NCI-H1694 (cell line): ENCODE data around the gene AGBL4.

Experiments used
- DNase-seq: peaks from one replicate; lab custom pipeline; 2025; lab: John Stamatoyannopoulos, UW

Gene AGBL4

DNA sequence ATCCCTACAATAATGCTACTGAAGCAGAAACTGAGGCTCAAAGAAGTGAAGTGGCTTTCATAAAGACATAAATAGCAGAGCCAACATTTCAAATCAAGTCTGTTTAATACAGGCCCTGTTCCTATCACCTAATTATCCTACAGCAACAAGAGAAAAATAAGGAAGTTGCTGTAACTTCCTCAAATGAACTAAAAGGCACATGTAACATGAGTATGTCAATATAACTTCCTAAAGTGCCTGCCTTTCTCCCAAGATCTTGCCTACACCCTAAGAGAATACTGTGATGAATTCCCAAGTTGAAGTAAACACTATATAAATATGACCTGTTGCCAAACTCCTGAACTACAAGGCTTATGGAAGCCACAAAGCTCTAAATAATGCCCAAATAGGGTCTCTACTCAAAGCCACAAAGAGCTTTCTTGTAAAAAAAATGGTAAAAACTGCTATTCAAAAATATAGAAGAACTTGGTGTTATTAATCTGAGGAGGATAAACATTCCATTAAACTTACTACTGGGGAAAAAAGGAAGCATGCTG, 1255.7 kb downstream of the AGBL4 start:
- no peak for DNase-seq

DNA sequence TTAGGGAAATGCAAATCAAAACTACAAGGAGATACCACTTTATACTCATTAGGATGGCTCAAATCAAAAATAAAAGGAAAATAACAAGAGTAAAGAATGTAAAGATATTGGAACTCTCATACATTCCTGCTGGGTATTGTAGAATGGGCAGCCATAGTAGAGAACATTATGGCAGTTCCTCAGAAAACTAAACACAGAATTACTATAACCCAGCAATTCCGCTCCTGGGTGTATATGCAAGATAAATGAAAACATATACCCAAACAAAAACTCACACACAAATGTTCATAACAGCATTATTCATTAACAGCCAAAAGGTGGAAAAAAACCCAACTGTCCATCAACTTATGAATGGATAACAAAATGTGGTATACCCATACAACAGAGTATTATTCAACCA, 1258.4 kb downstream of the AGBL4 start:
- no peak for DNase-seq

DNA sequence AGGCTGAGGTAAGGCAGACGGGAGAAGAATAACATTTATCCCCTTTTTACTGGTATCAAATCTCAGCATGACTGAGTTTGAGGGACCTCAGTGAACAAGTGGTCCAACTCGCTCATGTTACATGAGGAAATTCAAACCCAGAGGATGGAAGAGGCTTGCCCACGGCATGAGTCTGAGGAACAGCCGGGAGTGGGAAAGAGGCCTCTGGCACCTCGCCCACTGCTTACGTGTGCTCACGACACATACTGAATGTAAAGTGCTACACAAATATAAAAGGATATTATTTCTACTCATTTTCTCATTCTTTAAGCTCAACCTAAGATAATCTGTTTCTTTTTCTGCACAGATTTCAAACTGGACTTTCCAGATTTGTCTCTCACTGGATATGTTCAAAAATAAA, 1261.8 kb downstream of the AGBL4 start:
- no peak for DNase-seq

DNA sequence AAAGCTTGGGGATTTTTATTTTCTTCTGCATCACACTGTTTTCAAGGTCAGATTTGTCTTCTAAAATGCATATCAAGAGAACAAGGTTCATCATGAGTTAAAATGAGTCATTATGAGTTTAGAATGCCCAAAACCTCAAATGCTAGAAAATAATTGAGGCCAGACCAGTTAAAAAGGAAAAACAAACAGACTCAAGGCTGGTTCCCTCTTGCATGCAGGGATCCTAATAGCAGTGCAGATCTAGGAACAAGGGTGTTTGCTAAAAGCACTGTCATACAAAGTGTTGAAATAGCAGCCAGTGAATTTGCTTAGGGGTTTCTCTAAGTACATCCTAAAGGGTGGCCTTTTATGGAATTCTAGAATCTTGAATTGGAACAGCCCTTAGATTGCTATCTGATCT, 1262.3 kb downstream of the AGBL4 start:
- no peak for DNase-seq

DNA sequence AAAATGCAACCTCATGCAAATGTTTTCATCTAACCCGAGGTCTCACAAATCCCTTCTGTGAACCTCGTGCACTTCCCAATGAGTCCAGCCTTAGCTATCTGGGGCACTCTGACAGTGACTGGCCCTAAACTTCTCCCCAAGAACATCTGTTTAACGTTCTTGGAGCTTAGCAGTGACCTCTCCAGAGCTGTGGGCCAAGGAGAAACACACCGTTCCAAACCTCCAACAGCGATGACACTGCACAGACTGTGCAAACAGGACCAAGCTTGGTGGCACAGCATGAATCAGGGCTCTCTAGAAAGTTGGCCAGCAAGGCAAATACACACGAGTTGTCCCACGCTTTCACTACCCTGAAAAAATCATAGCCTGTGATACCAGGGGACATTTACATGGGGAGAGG, 1262.9 kb downstream of the AGBL4 start:
- DNase-seq: no peak

DNA sequence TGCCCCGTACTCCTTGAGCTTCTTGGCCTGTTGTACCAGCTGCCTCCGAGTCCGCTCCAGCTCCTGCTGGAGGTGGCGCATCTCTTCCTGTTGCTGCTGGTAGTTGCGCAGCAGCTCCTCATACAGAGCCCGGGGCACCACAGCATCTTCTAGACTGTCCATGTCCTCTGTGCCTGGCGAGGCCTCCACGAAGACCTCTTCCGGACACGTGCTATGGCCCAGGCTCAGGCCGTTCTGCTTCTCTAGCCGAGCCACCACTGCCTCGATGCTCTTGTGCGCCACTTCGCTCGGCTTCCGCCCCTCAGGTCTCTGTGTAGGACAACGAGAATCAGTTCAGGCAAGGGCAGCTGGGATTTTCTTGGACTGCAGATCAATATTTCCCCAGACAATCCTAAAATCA, 1264.8 kb downstream of the AGBL4 start:
- DNase-seq: no peak

DNA sequence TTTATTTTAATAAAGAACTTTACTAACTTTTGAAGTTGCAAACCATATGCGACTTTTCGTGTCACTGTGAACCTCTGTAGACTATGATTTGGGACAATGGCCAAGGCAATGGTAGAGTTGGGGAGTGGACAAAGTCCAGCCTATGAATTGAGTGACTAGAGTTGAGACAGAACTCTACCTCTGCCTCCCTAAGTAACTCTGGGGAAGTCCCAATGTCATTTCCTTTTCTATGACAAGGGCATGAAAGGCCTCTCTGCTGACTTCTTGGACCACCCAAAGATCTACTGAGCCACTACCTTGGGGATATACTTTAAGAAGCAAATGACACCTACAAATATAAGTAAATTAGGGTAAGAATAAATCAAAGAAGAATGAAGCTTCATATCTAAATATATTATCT, 1266.4 kb downstream of the AGBL4 start:
- DNase-seq: no peak

DNA sequence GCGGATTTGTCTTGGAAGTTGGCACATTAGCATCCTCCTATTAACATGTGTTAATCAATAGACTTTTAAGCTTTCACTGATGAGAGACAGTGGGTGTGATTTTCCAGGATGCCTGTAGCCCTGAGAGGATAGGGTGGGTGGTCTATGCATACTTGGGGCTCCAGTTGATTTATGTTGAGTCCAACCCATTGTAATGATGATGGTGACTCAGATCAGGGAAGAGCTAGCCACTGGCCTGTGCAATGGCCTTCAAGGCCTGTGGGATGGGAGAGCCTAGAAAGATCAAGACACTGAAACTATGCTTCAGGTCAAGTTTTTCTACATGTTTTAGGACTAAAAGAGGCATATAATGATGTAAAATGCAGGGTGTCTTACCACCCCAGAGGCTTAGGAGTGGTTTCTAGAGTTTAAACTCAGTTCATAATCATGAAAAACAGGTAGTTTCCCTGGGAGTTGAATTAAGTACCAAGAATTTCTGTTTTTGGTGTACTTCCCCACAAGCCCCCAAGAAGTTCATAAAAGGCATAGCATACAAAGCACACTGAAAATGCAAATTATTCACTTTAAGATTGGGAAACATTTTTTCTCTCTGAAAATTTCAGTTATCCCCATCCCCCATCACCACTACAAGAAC, 1267.0 kb downstream of the AGBL4 start:
- no peak for DNase-seq

DNA sequence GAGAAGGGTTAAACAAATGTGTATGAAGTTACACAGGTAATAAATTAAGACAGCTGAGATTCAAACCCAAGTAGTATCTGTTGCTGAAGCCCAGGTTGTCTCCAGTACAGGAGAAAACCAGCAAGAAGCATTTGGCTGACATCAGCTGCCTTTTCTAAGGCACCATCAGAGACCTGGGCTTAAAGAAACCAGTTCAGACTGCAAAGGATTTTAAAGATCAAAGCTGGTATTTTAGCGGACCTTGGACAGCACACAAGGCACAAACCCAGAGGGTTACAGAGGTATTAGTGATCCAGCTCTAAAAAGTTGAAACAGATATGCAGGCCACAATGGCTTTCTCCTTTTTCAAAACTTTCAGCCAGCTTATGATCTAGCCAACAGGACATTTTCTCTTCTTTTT, 1270.5 kb downstream of the AGBL4 start:
- no peak for DNase-seq

DNA sequence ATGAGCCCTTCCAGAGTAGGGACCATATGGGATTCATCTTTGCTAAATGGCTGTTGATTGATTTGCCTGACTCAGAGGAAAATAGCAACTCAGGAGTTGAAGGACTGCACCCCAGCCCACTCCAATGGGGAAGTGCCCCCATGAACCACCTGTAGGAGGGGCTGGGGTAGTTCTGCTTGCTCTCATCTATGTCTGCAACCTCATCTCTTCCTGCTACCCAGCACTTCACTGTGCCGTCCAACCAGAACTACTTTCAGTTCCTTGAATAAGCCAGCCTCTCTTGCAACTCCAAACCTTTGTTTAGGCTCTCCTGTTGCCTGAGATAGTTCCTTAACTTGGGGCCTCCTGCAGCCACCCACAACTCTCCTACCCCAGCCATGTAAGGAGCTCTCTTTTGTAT, 1273.6 kb downstream of the AGBL4 start:
- DNase-seq: no peak

DNA sequence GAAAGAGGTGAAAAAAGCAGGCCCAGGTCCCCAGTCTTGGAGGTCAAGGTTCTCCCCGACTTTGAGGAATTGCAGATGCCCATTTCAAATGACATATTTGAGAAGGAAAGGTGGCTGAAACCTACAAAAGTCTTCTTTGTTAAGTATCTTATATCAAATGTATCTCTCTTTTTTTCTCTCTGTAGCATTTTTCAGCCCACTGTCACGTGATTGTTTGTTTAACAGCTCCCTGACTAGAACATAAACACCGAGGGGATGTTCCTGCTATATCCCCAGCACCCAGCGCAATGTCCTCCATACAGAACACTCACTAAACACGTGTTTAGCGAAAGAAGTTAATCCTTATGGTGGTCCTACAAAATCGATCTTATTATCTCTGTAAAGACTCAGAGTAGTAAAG, 1274.7 kb downstream of the AGBL4 start:
- no peak for DNase-seq

DNA sequence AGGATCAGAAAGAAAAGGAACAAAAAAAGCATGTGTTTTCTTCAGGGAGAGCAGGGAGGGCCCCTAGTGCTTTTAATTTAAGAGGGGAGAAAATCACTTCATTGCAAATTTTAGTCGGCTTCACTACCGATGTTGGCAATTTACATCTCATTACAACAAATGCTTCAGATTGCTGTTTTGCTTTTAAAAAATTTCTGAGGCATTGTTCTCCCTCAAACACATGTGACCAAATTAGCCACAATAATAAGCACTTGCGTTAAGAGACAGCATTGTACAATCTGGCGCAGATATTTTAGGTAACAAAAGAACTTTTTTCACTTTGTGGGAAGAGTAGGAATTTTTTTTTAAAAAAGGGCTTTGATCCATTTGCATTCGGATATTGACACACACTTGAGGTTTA, 1276.8 kb downstream of the AGBL4 start:
- no peak for DNase-seq

DNA sequence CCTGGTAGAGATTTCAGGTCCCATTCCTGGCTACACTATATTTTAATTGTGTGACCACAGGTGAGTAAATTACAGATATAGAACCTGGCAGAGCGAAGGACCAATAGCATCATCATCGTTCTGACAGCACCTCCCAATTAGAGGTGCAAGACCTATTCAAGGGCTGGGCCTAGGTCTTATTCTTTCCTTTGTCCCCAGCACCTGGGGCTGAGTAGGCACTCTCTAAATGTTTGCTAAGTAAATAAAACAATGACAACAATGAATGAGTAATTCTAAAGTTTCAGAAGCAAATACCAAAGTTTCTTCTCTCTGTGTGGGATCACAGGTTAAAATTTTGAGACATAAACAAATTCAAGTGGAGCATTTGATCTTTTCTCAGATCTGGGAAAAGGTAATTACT, 1279.7 kb downstream of the AGBL4 start:
- no peak for DNase-seq

DNA sequence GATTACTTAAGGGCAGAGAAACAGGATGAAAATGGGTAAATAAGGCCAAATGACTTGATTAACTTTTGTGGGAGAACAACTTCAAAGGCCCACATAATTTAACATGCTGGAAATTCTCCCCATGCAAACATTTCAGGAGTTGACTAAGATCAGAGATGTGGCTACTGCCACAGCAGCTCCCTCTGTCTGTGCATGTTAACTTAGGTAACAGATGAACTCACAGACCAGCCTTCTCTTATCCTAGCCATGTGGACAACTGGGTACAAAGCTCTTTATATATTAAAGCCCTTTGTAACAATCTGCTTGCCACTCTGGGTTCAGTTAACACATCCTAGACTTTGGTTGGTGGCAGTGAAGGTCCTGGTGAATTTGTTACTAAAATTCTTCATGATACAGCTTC, 1280.3 kb downstream of the AGBL4 start:
- DNase-seq: no peak

DNA sequence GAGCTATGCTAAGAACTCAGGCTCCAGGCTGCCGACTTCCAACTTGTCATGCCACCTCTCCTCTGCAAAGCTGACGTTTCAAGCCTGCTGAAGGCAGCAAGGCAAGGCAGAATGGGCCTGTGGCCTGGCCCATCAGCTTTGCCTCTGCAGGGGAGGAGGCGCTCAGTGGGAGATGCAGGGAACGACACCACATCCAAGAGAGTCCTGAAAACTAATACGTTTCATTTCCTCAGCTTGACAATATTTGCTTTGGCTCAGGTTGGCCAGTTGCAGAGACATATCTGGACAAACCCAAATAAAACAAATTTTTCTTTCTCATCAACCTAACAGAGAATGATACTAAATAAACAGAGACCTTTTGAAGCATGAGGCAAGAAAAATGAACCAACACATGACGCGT, 1282.4 kb downstream of the AGBL4 start:
- DNase-seq: no peak

DNA sequence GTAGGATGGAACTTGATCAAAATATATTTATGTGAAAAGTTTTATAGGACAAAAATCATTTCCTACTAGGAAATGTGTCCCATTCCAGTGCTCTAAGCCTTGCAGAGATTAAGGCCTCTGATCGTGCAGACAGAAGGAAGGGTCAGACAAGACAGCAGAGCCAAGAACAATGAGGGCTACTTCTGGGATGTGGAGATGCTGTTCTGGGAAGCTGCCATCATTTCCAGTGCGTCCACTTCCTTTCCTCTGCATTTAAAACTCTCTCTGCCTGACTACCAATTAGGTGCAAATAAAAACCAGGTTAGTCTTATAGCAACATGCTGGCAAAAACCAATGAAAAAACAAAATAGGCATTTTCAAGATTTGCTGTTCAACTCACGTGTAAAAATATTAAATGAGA, 1283.1 kb downstream of the AGBL4 start:
- no peak for DNase-seq

DNA sequence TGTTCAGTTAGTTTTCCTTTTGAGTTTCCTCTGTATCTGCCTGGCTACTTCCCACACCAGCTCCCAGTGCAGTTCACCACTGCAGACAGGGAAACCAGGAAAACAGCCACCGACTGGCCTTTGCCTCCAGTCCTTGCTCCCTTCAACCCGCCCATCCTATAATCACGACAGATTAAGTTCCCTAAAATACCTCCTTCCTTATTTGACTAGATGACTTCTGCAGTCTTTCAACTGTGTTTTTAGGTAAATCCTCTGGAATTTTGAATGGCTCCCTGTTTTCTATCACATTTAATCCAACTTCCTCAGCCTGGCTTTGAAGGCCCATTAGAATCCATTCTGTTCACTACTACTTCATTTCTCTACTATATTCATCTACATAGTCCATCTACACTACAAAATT, 1284.7 kb downstream of the AGBL4 start:
- no peak for DNase-seq

DNA sequence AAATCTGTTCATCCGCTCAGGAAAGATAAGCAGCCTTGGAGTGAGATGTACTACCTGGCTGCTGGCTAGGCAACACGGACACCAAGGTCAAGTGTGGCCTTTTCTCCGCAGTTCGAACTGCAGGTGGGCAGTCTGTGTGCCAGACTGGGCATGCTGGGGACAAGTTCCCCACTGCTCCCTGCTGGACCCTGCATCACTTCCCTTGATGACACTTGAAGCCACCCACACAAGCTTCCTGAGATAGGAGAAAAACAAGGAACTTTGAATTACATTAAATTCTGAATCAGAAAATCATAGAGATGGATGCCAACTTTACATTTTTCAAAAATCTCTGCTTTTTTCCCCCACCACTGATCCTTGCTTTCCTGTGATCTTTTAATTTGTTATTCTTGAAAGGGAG, 1285.4 kb downstream of the AGBL4 start:
- no peak for DNase-seq

DNA sequence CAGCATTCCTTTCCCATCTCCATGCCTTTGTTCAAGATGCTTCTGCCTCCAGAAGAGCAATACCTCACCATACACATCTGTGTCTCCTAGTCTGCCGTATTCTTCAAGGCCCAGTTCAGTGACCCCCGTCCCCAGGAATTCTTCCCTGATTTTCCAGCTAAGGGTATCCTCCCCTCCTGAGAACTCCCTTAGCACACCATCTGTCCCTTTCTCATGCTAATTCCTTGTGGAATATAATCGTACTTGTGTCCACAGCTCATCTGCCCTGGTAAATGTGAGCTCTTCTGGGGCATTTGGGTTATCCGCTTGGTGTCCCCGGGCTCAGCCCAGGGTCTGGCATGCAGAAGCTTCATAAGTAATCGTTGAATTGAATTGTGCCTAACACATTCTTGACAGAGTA, 1288.0 kb downstream of the AGBL4 start:
- DNase-seq: no peak

DNA sequence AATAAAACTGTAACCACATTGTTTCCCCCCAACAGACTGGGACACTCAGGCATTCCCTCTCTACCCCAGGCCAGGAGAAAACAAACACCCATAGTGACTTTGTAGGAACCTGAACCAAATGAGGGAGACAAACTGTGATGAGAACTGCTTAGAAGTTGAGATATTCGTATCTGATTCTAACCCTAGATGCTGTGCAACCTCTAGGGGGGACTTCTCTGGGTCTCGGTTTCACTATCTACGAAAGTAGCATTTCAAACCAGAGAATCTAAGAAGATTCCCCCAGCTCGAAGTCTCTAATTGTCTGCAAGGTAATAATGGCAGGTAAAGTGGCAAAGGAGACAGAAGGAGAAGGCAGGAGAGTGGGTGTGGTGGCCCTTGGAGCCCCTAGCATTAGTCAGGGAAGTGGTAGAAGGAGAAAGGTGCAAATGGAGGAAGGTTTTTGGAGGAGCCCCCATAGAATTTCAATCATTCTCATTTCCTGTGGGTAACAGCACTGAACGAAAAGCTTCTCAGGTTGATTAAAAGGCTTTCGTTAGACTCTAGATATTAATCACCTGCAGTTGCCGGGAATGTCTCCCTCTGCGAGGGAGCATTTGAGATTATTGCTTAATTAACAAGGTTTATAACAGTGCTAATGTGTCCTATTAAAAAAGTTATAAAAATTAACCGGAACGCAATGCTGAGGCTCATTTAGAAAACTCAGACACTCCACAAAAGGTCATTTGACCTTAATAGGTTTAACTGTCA, 1293.4 kb downstream of the AGBL4 start:
- DNase-seq: no peak

DNA sequence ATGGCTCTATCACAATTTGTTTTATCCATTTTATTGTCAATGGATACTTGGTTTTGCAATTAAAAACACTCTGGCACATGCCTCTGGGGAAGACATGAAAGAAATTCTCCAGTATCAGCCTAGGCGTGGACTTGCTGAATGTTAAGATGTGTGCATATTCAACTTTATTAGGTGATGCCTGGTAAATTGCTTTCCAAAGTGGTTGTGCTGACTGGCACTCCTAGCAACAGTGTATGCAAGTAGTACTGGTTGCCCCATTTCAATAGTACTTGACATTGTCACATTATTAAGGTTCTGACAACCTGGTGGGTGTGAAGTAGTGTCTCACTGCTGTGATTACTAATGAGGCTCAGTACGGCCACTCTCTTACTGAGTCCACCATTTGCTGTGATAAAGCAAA, 1295.2 kb downstream of the AGBL4 start:
- DNase-seq: no peak

DNA sequence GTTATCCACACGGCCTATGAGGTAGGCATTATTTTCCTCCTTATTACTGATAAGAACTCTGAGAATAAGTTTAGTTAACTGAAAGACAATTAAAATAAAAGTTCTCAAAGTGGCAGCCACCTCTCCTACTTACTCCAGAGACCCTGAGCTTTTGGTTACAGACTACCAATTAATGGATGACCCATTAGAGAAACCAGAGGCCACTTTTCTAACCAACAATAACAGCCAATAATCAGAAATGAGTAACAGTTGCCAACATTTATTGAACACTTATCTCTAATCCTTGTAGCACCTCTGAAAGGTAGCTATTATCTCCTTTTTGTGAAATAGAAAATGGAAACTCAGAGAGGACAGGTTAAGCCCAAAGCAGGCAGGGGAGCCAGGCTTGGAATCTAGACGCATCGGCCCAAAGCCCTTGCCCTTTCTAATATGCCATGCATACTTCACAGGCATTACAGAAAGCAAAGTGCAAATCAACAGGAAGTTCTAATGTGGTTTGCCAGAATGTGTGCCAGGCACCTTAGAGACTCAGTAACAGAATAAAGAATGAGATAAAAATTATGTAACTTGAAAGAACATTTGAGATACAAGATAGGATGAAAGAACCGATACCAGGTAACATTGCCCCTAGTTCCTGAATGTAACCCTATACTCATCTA, 1297.1 kb downstream of the AGBL4 start:
- DNase-seq: no peak

DNA sequence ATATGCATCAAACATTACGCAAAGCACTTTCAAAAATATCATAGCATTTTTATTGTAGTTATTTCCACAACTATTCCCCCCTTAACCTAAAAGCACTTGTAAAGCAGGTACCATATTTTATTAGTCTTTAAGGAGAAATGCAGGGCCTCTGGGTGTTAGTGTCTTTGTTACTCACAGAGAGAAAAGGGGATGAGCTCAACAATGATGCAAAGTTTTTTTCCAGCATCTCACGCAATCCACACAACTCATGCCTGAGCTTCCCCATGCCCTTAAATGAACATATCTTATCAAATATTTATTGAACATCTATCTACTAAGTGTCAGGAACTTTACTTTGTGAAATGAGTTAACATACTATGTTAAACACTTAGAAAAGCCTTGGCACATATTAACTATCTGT, 1297.6 kb downstream of the AGBL4 start:
- no peak for DNase-seq
